Measurements from ENCODE around the gene THEMIS2.

GRCh38 chr1:27872059-27872801 lies at the start of gene THEMIS2:
- TF ChIP-seq EZH2 (IDR thresholded peaks at IDR 0.05; ENCODE audit: low read length) (no peak), CTCF (optimal IDR thresholded peaks at IDR 0.05 in 1 of 3, IDR thresholded peaks at IDR 0.05 in 1 of 3, conservative IDR thresholded peaks at IDR 0.05 in 1 of 3; ENCODE audit: extremely low read depth in 1 of 3, insufficient read depth in 2 of 3, low read length in 3 of 3) (no peak)
